Measurements from ENCODE around the gene DCAF4. TPM values are rescaled to one million over a fixed set of nuclear protein-coding genes. Genes with fewer than 3 reads are reported as not detected.

DCAF4 gene
- total and polyA plus RNA-seq, 12 donors = 7.6 to 19.3 (median 15.2) TPM

- no peaks in the 10 kb centered on the region for H3K36me3 ChIP-seq (replicated peaks in 1 of 2)
- DNase-seq = no peak
- intact Hi-C loops (cut with DNase I) = no loop called here
- TF ChIP-seq POLR2A (IDR thresholded peaks at IDR 0.05) (no peak), CTCF (IDR thresholded peaks at IDR 0.05) (no peak)
- H3K9me3 ChIP-seq (replicated peaks in 1 of 3) = no peaks in the 10 kb centered on the region
- H3K4me1 ChIP-seq (replicated peaks in 1 of 2) = no peaks in the 10 kb centered on the region
- WGBS, 4 donors = 77 to 90% (median 89%) methylated on average over 4 of the region's 4 CpGs
- H3K27me3 ChIP-seq = no peaks in the 10 kb centered on the region
- H3K4me3 ChIP-seq = no peak overlapping the region
- no peak overlapping the region for H3K27ac ChIP-seq
Measured at GRCh38 chr14:72884386-72884785, 41.9 kb upstream of the DCAF4 start.

- intact Hi-C loops (cut with DNase I) = no loop called here
- H3K4me1 ChIP-seq (replicated peaks in 1 of 2) = peaks cover under 1 to 12% of the 10 kb centered on the region in 2 donors
- no peak overlapping the region for H3K27ac ChIP-seq
- H3K36me3 ChIP-seq (replicated peaks in 1 of 2) = no peaks in the 10 kb centered on the region
- no peak for DNase-seq
- no peaks in the 10 kb centered on the region for H3K27me3 ChIP-seq
- TF ChIP-seq POLR2A (IDR thresholded peaks at IDR 0.05) (no peak), CTCF (IDR thresholded peaks at IDR 0.05) (no peak)
- 93 to 99% (median 98%) methylated on average over 3 of the region's 3 CpGs for WGBS, 4 donors
- no peak overlapping the region for H3K4me3 ChIP-seq
- H3K9me3 ChIP-seq (replicated peaks in 1 of 3) = no peaks in the 10 kb centered on the region
Measured at GRCh38 chr14:72887514-72887913, 38.8 kb upstream of the DCAF4 start.

GRCh38 chr14:72888192-72888591 is 38.1 kb upstream of the DCAF4 start:
- no peaks in the 10 kb centered on the region for H3K36me3 ChIP-seq (replicated peaks in 1 of 2)
- H3K9me3 ChIP-seq (replicated peaks in 1 of 3) = no peaks in the 10 kb centered on the region
- intact Hi-C loops (cut with DNase I) = no loop called here
- peaks cover 3 to 12% of the 10 kb centered on the region in 2 donors for H3K4me1 ChIP-seq (replicated peaks in 1 of 2)
- H3K27me3 ChIP-seq = no peaks in the 10 kb centered on the region
- H3K27ac ChIP-seq = no peak overlapping the region
- no peak overlapping the region for H3K4me3 ChIP-seq
- 86 to 95% (median 93%) methylated on average over 2 of the region's 2 CpGs for WGBS, 4 donors
- no peak for DNase-seq
- no peak for TF ChIP-seq CTCF (IDR thresholded peaks at IDR 0.05)
- TF ChIP-seq POLR2A (IDR thresholded peaks at IDR 0.05) = no peak

- no peaks in the 10 kb centered on the region for H3K36me3 ChIP-seq (replicated peaks in 1 of 2)
- peaks cover 3 to 12% of the 10 kb centered on the region in 2 donors for H3K4me1 ChIP-seq (replicated peaks in 1 of 2)
- H3K9me3 ChIP-seq (replicated peaks in 1 of 3) = no peaks in the 10 kb centered on the region
- WGBS, 4 donors = 80 to 87% (median 83%) methylated on average over 2 of the region's 2 CpGs
- no peak overlapping the region for H3K4me3 ChIP-seq
- H3K27ac ChIP-seq = no peak overlapping the region
- DNase-seq = no peak
- no peak for TF ChIP-seq CTCF (IDR thresholded peaks at IDR 0.05)
- TF ChIP-seq POLR2A (IDR thresholded peaks at IDR 0.05) = no peak
- intact Hi-C loops (cut with DNase I) = no loop called here
- H3K27me3 ChIP-seq = no peaks in the 10 kb centered on the region
Measured at GRCh38 chr14:72888636-72889201, 37.5 kb upstream of the DCAF4 start.

Data from adrenal gland (tissue), 12 donors.